Skeletal muscle satellite cell (primary cell): ENCODE data around the gene CDK6.
A peak's percentile ranks its signal among the peaks of the same experiment; 100 is the strongest.

Source experiments
- H3K27me3 ChIP-seq: 2 replicates; pipeline ENCODE4 v1.7.0; 2013; ENCODE audit warnings: low read length; ENCODE audit not compliant: control insufficient read depth, insufficient read depth
- H3K36me3 ChIP-seq: 2 replicates; pipeline ENCODE4 v1.7.0; 2013; ENCODE audit warnings: mild to moderate bottlenecking, control low read depth, low read length; ENCODE audit not compliant: insufficient read depth
- H3K4me1 ChIP-seq: 2 replicates; pipeline ENCODE4 v1.7.0; 2013; ENCODE audit warnings: low read length; ENCODE audit not compliant: control insufficient read depth, insufficient read depth
- H3K4me2 ChIP-seq: 2 replicates; pipeline ENCODE4 v1.7.0; 2013; ENCODE audit warnings: mild to moderate bottlenecking, low read length
- H3K4me3 ChIP-seq: 2 replicates; pipeline ENCODE4 v1.7.0; 2013; ENCODE audit warnings: low read length
- H3K9ac ChIP-seq: 2 replicates; pipeline ENCODE4 v1.7.0; 2013; ENCODE audit warnings: mild to moderate bottlenecking, low read depth, low read length, moderate library complexity
- H3K9me3 ChIP-seq: replicated peaks from 2 replicates; pipeline ENCODE4 v1.7.0; 2013; ENCODE audit warnings: mild to moderate bottlenecking, control low read depth, low read length

Gene CDK6

GRCh38 chr7:92697414-92697813, 139.0 kb downstream of the CDK6 start:
- H3K4me2 ChIP-seq = peak overlapping the region; percentile 98
- H3K4me3 ChIP-seq = peak overlapping the region; percentile 14
- H3K9me3 ChIP-seq = no peaks in the 10 kb centered on the region
- H3K36me3 ChIP-seq = no peaks in the 10 kb centered on the region
- peaks cover 59% of the 10 kb centered on the region for H3K4me1 ChIP-seq
- peak overlapping the region; percentile 76 for H3K9ac ChIP-seq
- H3K27me3 ChIP-seq = no peaks in the 10 kb centered on the region

- Histone ChIP-seq H3K4me1 (peaks cover 59% of the 10 kb centered on the region), H3K9me3 (no peaks in the 10 kb centered on the region), H3K27me3 (no peaks in the 10 kb centered on the region), H3K36me3 (no peaks in the 10 kb centered on the region), H3K4me3 (peak overlapping the region; percentile 14), H3K4me2 (peak overlapping the region; percentile 98), H3K9ac (peak overlapping the region; percentile 76)
Measured at GRCh38 chr7:92697012-92697411, 139.4 kb downstream of the CDK6 start.

GRCh38 chr7:92696584-92696983, 139.8 kb downstream of the CDK6 start:
- H3K9ac ChIP-seq = peak overlapping the region; percentile 88
- peaks cover 59% of the 10 kb centered on the region for H3K4me1 ChIP-seq
- no peaks in the 10 kb centered on the region for H3K27me3 ChIP-seq
- no peaks in the 10 kb centered on the region for H3K36me3 ChIP-seq
- no peak overlapping the region for H3K4me3 ChIP-seq
- H3K9me3 ChIP-seq = no peaks in the 10 kb centered on the region
- peak overlapping the region; percentile 98 for H3K4me2 ChIP-seq

GRCh38 chr7:92695308-92696261, 140.8 kb downstream of the CDK6 start:
- Histone ChIP-seq H3K9me3 (no peaks in the 10 kb centered on the region), H3K4me2 (peak overlapping the region; percentile 98), H3K9ac (peak overlapping the region; percentile 88), H3K27me3 (no peaks in the 10 kb centered on the region), H3K4me1 (peaks cover 59% of the 10 kb centered on the region), H3K36me3 (no peaks in the 10 kb centered on the region), H3K4me3 (peak overlapping the region; percentile 73)

GRCh38 chr7:92694211-92694610, 142.2 kb downstream of the CDK6 start:
- Histone ChIP-seq H3K4me1 (peaks cover 48% of the 10 kb centered on the region), H3K9me3 (no peaks in the 10 kb centered on the region), H3K27me3 (no peaks in the 10 kb centered on the region), H3K36me3 (no peaks in the 10 kb centered on the region), H3K4me2 (peak overlapping the region; percentile 98), H3K9ac (peak overlapping the region; percentile 88), H3K4me3 (no peak overlapping the region)

- peaks cover 41% of the 10 kb centered on the region for H3K4me1 ChIP-seq
- H3K9me3 ChIP-seq = no peaks in the 10 kb centered on the region
- H3K36me3 ChIP-seq = no peaks in the 10 kb centered on the region
- H3K4me2 ChIP-seq = no peak overlapping the region
- no peaks in the 10 kb centered on the region for H3K27me3 ChIP-seq
- H3K4me3 ChIP-seq = no peak overlapping the region
- H3K9ac ChIP-seq = no peak overlapping the region
Measured at GRCh38 chr7:92693519-92693918, 142.9 kb downstream of the CDK6 start.

GRCh38 chr7:92691578-92691977, 144.8 kb downstream of the CDK6 start:
- Histone ChIP-seq H3K4me1 (peaks cover 22% of the 10 kb centered on the region), H3K9ac (no peak overlapping the region), H3K9me3 (no peaks in the 10 kb centered on the region), H3K4me2 (no peak overlapping the region), H3K4me3 (no peak overlapping the region), H3K36me3 (no peaks in the 10 kb centered on the region), H3K27me3 (no peaks in the 10 kb centered on the region)

GRCh38 chr7:92685136-92686042, 151.0 kb downstream of the CDK6 start:
- no peaks in the 10 kb centered on the region for H3K36me3 ChIP-seq
- no peak overlapping the region for H3K9ac ChIP-seq
- no peaks in the 10 kb centered on the region for H3K9me3 ChIP-seq
- no peaks in the 10 kb centered on the region for H3K27me3 ChIP-seq
- no peak overlapping the region for H3K4me3 ChIP-seq
- no peaks in the 10 kb centered on the region for H3K4me1 ChIP-seq
- no peak overlapping the region for H3K4me2 ChIP-seq

GRCh38 chr7:92684274-92684673, 152.1 kb downstream of the CDK6 start:
- no peaks in the 10 kb centered on the region for H3K9me3 ChIP-seq
- no peak overlapping the region for H3K9ac ChIP-seq
- H3K4me3 ChIP-seq = no peak overlapping the region
- no peaks in the 10 kb centered on the region for H3K36me3 ChIP-seq
- H3K27me3 ChIP-seq = no peaks in the 10 kb centered on the region
- H3K4me1 ChIP-seq = no peaks in the 10 kb centered on the region
- H3K4me2 ChIP-seq = no peak overlapping the region

- H3K9ac ChIP-seq = no peak overlapping the region
- no peaks in the 10 kb centered on the region for H3K27me3 ChIP-seq
- no peaks in the 10 kb centered on the region for H3K9me3 ChIP-seq
- H3K4me1 ChIP-seq = no peaks in the 10 kb centered on the region
- H3K4me2 ChIP-seq = no peak overlapping the region
- H3K4me3 ChIP-seq = no peak overlapping the region
- no peaks in the 10 kb centered on the region for H3K36me3 ChIP-seq
Measured at GRCh38 chr7:92682903-92683539, 153.4 kb downstream of the CDK6 start.

GRCh38 chr7:92682330-92682729, 154.0 kb downstream of the CDK6 start:
- Histone ChIP-seq H3K4me2 (no peak overlapping the region), H3K9me3 (no peaks in the 10 kb centered on the region), H3K27me3 (no peaks in the 10 kb centered on the region), H3K9ac (no peak overlapping the region), H3K4me1 (no peaks in the 10 kb centered on the region), H3K4me3 (no peak overlapping the region), H3K36me3 (no peaks in the 10 kb centered on the region)
